NCI-H774 (cell line): Measurements from ENCODE around the gene JAKMIP3.
"Not testable (repeated sequence)": the region's sequence is repeated elsewhere in the genome, so short reads cannot be mapped to it uniquely, and the experiment has no call there.

ENCODE experiments used
- DNase-seq: peaks from one replicate; lab custom pipeline; 2025; lab: John Stamatoyannopoulos, UW

JAKMIP3 gene

DNA sequence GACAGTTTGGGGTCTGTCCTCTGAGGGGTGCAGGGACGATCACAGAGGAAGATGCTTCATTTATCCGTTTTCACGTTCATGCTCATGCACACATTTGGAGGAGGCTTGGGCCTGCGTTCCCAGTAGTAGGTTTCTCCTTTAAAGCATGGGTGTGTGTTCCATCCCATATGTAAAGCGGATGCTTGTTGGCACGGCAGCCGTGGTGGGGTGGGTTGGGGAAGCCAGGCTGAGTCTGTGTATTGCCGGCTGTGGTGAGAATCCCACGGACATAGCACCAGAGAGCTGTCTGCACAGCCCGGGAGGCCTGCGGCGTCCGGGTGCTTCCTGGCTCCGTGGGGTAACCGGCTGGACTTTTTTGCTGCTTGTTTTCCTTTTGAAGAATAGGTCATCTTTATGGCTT, 440 bp downstream of the JAKMIP3 start:
- DNase-seq: no peak

DNA sequence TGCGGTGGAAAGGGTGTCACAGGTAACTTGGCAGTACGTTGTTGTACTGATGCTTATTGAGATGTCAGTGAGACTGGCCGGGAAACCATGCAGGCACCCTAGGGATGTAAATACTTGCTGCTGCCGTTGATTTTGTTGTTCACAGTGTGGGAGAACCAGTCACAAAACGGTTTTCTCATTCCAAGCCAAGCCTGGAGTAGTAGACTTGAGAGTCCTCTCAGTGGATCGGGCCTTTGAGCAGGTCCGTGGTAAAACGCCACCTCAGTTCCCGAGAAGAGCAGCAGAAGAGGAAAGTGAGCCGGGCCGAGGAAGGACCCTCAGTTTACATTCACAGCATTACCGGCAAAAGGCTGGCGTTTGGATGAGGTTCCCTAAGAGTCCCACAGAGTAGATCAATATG, 1.1 kb downstream of the JAKMIP3 start:
- DNase-seq: no peak

- no peak for DNase-seq
Measured at GRCh38 chr10:132068431-132069121, 2.8 kb downstream of the JAKMIP3 start.

GRCh38 chr10:132069122-132069848, 3.5 kb downstream of the JAKMIP3 start:
- DNase-seq: no peak

DNA sequence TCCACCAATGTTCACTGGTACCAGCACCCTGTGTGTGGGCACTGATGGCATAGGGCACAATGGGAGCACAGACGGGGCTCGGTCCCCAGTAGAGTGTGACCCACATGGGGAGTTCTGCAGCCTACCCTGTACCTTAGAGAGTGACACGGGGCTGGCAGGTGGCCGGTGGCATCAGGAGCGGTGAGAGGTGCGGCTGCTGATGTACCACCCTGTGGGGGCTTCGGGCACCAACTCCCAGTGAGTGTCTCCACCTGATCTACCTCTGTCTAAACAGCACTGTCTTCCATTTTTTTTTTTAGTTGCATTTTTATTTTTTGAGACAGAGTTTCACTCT, 4.1 kb downstream of the JAKMIP3 start:
- DNase-seq: no peak

GRCh38 chr10:132070724-132071123, 5.0 kb downstream of the JAKMIP3 start:
- no peak for DNase-seq

DNA sequence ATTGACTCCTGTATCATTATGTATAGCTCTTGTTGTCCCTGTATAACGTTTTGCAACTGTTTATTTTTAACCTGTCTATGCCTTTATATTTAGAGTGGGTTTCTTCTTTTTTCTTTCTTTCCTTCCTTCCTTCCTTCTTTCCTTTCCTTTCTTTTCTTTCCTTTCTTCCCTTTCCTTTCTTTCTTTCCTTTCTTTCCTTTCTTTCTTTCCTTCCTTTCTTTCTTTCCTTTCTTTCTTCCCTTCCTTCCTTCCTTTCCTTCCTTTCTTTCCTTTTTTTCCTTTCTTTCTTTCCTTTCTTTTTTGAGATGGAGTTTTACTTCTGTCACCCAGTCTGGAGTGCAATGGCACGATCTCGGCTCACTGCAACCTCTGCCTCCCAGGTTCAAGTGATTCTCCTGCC, 5.9 kb downstream of the JAKMIP3 start:
- DNase-seq: no peak

GRCh38 chr10:132075909-132076577, 10.3 kb downstream of the JAKMIP3 start:
- no peak for DNase-seq

DNA sequence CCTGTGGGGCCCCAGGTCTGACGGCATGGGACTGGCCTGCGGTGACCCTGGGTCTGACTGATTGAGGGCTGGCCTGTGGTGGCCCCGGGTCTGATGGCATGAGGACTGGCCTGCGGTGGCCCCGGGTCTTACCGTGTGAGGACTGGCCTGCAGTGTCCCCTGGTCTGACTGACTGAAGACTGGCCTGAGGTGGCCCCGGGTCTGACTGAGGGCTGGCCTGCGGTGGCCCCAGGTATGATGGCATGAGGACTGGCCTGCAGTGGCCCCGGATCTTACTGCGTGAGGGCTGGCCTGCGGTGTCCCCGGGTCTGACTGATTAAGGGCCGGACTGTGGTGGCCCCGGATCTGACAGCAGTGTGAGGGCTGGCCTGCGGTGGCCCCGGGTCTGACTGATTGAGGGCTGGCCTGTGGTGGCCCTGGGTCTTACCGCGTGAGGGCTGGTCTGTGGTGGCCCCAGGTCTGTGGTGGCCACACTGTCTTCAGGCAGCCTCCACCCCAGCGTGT, 10.9 kb downstream of the JAKMIP3 start:
- no peak for DNase-seq

DNA sequence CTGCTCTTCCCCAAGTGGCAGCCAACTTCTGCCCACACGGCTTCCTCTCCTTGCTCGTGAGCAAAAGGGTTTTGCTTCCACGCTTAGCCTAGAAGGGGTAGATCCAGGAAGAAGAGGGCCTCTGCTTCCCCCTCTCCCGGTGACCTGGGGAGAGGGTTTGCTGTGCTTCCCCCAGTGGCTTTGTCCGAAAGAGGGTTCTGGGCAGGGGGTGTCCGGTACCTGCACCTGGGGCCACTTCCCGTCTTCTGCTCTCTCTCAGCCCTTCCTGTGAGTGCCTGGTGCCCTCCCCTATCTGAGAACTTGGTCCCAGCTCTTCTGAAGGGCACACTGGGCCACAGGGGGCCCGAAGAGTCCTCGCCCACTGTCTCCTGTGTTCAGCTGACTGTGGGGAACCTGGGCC, 11.3 kb downstream of the JAKMIP3 start:
- no peak for DNase-seq

DNA sequence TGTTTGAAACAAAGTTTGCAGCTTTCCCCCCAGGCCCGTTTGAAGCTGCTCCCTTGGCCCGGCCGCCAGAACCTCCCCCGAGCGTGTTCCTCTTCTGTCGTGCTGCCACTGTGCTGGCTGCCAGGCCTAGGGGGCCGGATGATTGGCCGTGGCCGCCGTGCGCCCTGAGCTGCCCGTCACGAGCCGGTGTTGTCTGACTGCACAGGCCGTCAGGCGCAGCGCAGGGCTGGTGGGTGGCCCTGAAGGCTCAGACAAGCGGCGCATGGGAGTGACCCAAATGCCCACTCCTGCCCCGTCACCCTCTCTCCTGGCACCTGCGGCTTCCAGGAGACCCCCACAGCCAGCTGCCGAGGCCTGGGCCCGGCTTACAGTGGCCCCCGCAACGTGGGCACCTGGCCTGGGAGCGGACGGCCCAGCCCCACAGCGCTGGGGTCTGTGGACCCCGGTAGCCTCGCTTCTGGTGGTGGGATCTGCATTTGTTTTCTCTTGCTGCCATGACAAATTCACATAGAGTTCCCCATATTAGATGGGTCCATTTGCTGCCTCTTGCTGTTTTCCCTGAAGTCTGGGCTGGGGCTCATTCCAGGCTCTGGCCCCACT, 13.1 kb downstream of the JAKMIP3 start:
- no peak for DNase-seq

DNA sequence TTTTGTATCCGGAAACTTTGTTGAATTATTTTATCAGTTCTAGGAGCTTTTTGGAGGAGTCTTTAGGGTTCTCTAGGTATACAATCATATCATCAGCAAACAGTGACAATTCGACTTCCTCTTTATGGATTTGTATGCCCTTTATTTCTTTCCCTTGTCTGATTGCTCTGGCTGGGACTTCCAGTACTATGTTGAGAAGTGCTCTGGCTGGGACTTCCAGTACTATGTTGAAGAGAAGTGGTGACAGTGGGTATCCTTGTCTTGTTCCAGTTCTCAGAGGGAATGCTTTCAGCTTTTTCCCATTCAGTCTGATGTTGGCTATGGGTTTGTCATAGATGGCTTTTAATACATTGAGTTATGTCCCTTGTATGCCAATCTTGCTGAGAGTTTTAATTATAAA, 18.6 kb downstream of the JAKMIP3 start:
- DNase-seq: not testable (repeated sequence)

DNA sequence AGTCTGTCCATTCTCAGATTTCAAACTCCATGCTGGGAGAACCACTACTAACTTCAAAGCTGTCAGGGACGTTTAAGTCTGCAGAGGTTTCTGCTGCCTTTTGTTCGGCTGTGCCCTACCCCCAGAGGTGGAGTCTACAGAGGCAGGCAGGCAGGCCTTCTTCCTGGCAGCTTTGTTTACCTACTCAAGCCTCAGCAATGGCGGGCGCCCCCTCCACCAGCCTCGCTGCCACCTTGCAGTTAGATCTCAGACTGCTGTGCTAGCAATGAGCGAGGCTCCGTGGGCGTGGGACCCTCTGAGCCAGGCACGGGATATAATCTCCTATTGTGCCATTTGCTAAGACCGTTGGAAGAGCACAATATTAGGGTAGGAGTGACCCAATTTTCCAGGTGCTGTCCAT, 27.5 kb downstream of the JAKMIP3 start:
- DNase-seq: not testable (repeated sequence)

GRCh38 chr10:132094581-132095234, 29.0 kb downstream of the JAKMIP3 start:
- DNase-seq: no peak

DNA sequence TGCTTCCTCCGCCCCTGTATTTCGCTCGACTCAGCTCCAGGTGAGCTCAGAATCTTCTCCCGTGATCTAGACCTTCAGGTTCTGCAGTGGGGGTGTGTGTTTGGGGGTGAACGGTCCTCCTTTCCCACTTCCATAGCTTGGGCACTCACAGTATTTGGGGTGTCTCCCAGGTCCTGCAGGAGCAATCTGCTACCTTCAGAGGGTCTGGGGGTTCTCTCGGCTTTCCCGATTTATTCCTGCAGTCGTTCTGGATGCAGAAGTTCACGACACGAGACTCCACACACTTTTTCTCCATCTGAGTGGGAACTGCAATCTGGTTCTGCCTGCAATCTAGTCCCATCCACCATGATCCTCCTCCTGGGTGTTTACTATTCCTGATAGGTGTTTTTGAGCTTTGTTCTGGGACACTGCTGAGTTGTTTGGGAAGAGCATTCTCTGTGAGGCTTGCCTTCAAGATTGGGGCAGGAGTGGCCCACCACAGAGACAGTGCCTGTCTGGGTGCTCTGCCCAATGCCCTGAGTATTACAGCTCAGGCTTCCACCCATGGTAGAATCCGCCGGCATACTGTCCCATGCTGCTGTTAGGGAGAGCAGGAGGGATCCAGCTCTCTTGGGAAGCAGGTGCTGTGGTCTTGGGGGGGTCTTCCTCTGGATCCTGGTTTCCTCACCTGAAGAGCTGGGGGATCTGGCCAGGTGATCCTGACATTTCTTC, 29.8 kb downstream of the JAKMIP3 start:
- DNase-seq: no peak

GRCh38 chr10:132096223-132096622, 30.5 kb downstream of the JAKMIP3 start:
- no peak for DNase-seq

DNA sequence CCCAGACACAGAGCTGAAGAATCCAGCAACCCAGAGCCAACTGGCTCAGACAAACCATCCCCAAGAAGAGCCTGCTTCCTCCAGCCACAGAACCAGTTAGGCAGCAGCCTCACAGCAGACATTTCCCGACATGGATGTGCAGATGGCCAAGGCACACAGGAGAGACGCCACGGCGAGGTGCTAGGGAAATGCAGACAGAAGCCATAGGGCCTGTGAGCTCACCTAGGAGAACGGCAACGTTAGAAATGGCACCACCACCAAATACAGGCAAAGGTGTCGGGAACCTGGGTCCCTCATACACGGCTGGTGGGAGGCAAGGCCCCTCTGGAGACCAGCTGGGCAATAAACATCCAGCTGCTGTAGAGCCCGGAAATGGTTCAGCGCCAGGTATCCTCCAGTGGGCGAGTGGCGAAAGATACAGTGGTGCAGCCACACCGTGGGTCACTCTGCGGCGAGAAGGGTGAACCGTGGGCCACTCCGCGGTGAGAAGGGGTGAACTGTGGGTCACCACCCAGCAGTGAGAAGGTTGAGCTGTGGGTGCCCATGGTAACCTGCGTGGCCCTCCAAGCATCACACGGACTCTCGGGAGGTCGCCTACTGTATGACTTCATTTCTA, 31.2 kb downstream of the JAKMIP3 start:
- no peak for DNase-seq

- DNase-seq: no peak
Measured at GRCh38 chr10:132097609-132098377, 32.0 kb downstream of the JAKMIP3 start.

DNA sequence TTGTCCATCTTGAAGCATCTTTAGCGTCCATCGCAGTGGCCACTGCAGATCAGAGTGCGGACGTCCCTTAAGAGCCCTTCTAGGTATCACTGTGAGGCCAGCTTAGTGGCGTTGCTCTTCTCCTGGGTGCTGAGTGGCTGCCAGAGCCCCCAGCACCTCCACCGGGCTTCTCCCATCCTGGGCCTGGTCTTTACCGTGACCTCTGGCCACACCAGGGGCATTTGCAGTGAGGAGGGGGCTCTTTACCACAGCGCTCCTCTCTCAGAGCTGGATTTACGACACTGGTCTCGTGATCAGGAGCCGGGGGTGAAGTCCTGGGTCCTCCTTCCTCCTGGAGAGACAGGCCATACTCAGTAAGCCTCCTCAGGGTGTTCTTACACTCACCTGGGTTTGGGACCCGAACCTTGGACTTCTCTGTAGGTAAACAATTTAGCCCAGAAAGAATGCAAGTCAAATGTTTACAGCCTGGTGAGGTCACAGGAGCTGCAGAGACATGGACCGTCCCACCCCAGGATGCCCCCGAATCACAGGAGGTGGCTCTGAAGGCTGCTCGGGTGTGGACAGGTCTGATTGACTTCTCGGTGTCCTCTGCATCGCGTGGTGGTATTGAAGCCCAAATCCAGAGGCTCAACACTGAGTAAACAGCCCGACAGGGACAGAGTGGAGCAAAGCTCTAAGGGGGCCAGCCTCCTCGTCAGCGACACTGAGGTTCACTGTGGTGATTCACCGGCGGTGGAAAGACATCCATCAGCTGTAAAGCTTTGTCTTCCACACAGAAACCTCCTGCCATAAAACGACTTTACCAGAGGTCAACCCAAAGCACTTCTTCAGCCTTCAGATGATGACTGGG, 33.0 kb downstream of the JAKMIP3 start:
- no peak for DNase-seq
